SIG-M5 treated with dmso at 0.1 percent for 504 hours (cell line): Measurements from ENCODE around the gene SYDE2.
A peak's percentile ranks its signal among the peaks of the same experiment; 100 is the strongest.
"Not testable (repeated sequence)": the region's sequence is repeated elsewhere in the genome, so short reads cannot be mapped to it uniquely, and the experiment has no call there.

Experiments used
- DNase-seq: peaks from one replicate; lab custom pipeline; 2025; ENCODE audit not compliant: unreplicated experiment; lab: John Stamatoyannopoulos, UW

The SYDE2 gene

GRCh38 chr1:85214654-85215053 lies 13.8 kb upstream of the SYDE2 start:
- peak; percentile 12 for DNase-seq

GRCh38 chr1:85208488-85208887 lies 7.7 kb upstream of the SYDE2 start:
- DNase-seq: no peak

- DNase-seq: no peak
Observed at GRCh38 chr1:85203573-85204171, 2.9 kb upstream of the SYDE2 start.

GRCh38 chr1:85202864-85203255 lies 2.0 kb upstream of the SYDE2 start:
- no peak for DNase-seq

- DNase-seq: no peak
Observed at GRCh38 chr1:85202092-85202863, 1.5 kb upstream of the SYDE2 start.

GRCh38 chr1:85201340-85202091 lies 700 bp upstream of the SYDE2 start:
- DNase-seq: peak; percentile 18

GRCh38 chr1:85199667-85200462 lies 951 bp downstream of the SYDE2 start:
- DNase-seq: peak; percentile 34

GRCh38 chr1:85198864-85199263 lies 2.0 kb downstream of the SYDE2 start:
- DNase-seq: no peak

- DNase-seq: no peak
Observed at GRCh38 chr1:85196358-85196757, 4.5 kb downstream of the SYDE2 start.

- no peak for DNase-seq
Observed at GRCh38 chr1:85195703-85196102, 5.1 kb downstream of the SYDE2 start.

- not testable (repeated sequence) for DNase-seq
Observed at GRCh38 chr1:85192129-85192528, 8.7 kb downstream of the SYDE2 start.

GRCh38 chr1:85189120-85189519 lies 11.7 kb downstream of the SYDE2 start:
- DNase-seq: no peak

GRCh38 chr1:85188530-85188929 lies 12.3 kb downstream of the SYDE2 start:
- DNase-seq: no peak

- not testable (repeated sequence) for DNase-seq
Observed at GRCh38 chr1:85187021-85187420, 13.8 kb downstream of the SYDE2 start.

- DNase-seq: no peak
Observed at GRCh38 chr1:85184245-85184644, 16.6 kb downstream of the SYDE2 start.

- no peak for DNase-seq
Observed at GRCh38 chr1:85182700-85183099, 18.1 kb downstream of the SYDE2 start.

- DNase-seq: no peak
Observed at GRCh38 chr1:85180869-85181268, 19.9 kb downstream of the SYDE2 start.

GRCh38 chr1:85179522-85179921 lies 21.3 kb downstream of the SYDE2 start:
- no peak for DNase-seq

- no peak for DNase-seq
Observed at GRCh38 chr1:85178396-85178795, 22.4 kb downstream of the SYDE2 start.

GRCh38 chr1:85174503-85174902 lies 26.3 kb downstream of the SYDE2 start:
- DNase-seq: no peak

- no peak for DNase-seq
Observed at GRCh38 chr1:85172684-85173337, 28.0 kb downstream of the SYDE2 start.
